ENCODE results near the gene NPAS3. TPM values are rescaled to one million over a fixed set of nuclear protein-coding genes. Genes with fewer than 3 reads are reported as not detected.

NPAS3 gene
- total RNA-seq, 1 experiment from 2014 or later: 0.36 TPM

- Histone ChIP-seq H3K79me2 (ENCODE audit: low read length) (no peaks in the 10 kb centered on the region), H3K9me2 (replicated peaks; ENCODE audit: low read length) (no peaks in the 10 kb centered on the region), H3F3A (ENCODE audit: low read length, unreplicated experiment) (no peaks in the 10 kb centered on the region), H3K36me3 (ENCODE audit: low read depth, low read length) (no peaks in the 10 kb centered on the region), H4K20me1 (ENCODE audit: low read length) (no peaks in the 10 kb centered on the region), H3K27me3 (ENCODE audit: low read length) (no peaks in the 10 kb centered on the region), H3K27ac (ENCODE audit: low read length) (no peak overlapping the region), H2AFZ (ENCODE audit: low read length) (no peak overlapping the region), H3K4me1 (ENCODE audit: insufficient read depth, low read length) (peaks cover 12% of the 10 kb centered on the region), H3K4me3 (ENCODE audit: low read length) (no peak overlapping the region), H3K9me3 (ENCODE audit: low read length) (no peaks in the 10 kb centered on the region), H3K9ac (ENCODE audit: low read length) (no peak overlapping the region), H3K4me2 (ENCODE audit: low read length) (no peak overlapping the region)
- DNase-seq (no peak), ATAC-seq (no peak)
- ChIA-PET POLR2A (ENCODE audit: unreplicated experiment) (no interaction called here), CTCF (no interaction called here)
- intact Hi-C loops (cut with micrococcal nuclease): loop anchor here (2.0 to 10.0 kb wide), 4 partner anchors 249 to 721 kb away; partner anchors contain the start of gene NPAS3
- BruUV-seq (replicated peaks): no TSS peak
- TF ChIP-seq CTCF (conservative IDR thresholded peaks at IDR 0.05; ENCODE audit: low read depth, low read length): no peak
Measured at GRCh38 chr14:33433396-33433795, 494.7 kb downstream of the NPAS3 start.

GRCh38 chr14:33435911-33436689 is 497.4 kb downstream of the NPAS3 start:
- Histone ChIP-seq H3K9me3 (ENCODE audit: low read length) (no peaks in the 10 kb centered on the region), H3K9me2 (replicated peaks; ENCODE audit: low read length) (no peaks in the 10 kb centered on the region), H3K4me3 (ENCODE audit: low read length) (no peak overlapping the region), H3F3A (ENCODE audit: low read length, unreplicated experiment) (no peaks in the 10 kb centered on the region), H3K79me2 (ENCODE audit: low read length) (no peaks in the 10 kb centered on the region), H3K36me3 (ENCODE audit: low read depth, low read length) (no peaks in the 10 kb centered on the region), H3K4me1 (ENCODE audit: insufficient read depth, low read length) (peaks cover 12% of the 10 kb centered on the region), H4K20me1 (ENCODE audit: low read length) (no peaks in the 10 kb centered on the region), H2AFZ (ENCODE audit: low read length) (no peak overlapping the region), H3K27me3 (ENCODE audit: low read length) (no peaks in the 10 kb centered on the region), H3K4me2 (ENCODE audit: low read length) (peak overlapping the region; percentile 62), H3K9ac (ENCODE audit: low read length) (no peak overlapping the region), H3K27ac (ENCODE audit: low read length) (peak overlapping the region; percentile 31)
- DNase-seq (peak; percentile 94), ATAC-seq (peak; percentile 89)
- intact Hi-C loops (cut with micrococcal nuclease): loop anchor here (5.0 to 10.0 kb wide), 3 partner anchors 241 to 501 kb away; partner anchors contain the start of gene NPAS3
- CTCF ChIA-PET: no interaction called here
- TF ChIP-seq EZH2 (IDR thresholded peaks at IDR 0.05; ENCODE audit: low read length, unreplicated experiment): no peak
- no peak for TF ChIP-seq CTCF (conservative IDR thresholded peaks at IDR 0.05; ENCODE audit: low read depth, low read length)
- TF ChIP-seq EZH2phosphoT487 (IDR thresholded peaks at IDR 0.05; ENCODE audit: borderline replicate concordance, low read length): no peak
- POLR2A ChIA-PET (ENCODE audit: unreplicated experiment): no interaction called here
- no TSS peak for BruUV-seq (replicated peaks)

GRCh38 chr14:33441633-33442032 is 503.0 kb downstream of the NPAS3 start:
- H3K79me2 ChIP-seq (ENCODE audit: low read length): no peaks in the 10 kb centered on the region
- no peak overlapping the region for H3K27ac ChIP-seq (ENCODE audit: low read length)
- H3K4me2 ChIP-seq (ENCODE audit: low read length): no peak overlapping the region
- no peaks in the 10 kb centered on the region for H3K9me3 ChIP-seq (ENCODE audit: low read length)
- H3K9me2 ChIP-seq (replicated peaks; ENCODE audit: low read length): no peaks in the 10 kb centered on the region
- no peaks in the 10 kb centered on the region for H3K4me1 ChIP-seq (ENCODE audit: insufficient read depth, low read length)
- ChIA-PET CTCF (no interaction called here), POLR2A (ENCODE audit: unreplicated experiment) (no interaction called here)
- H3K27me3 ChIP-seq (ENCODE audit: low read length): no peaks in the 10 kb centered on the region
- no peak overlapping the region for H2AFZ ChIP-seq (ENCODE audit: low read length)
- H3F3A ChIP-seq (ENCODE audit: low read length, unreplicated experiment): no peaks in the 10 kb centered on the region
- BruUV-seq (replicated peaks): no TSS peak
- no peaks in the 10 kb centered on the region for H4K20me1 ChIP-seq (ENCODE audit: low read length)
- intact Hi-C loops (cut with micrococcal nuclease): no loop called here
- H3K4me3 ChIP-seq (ENCODE audit: low read length): no peak overlapping the region
- no peak for TF ChIP-seq EZH2phosphoT487 (IDR thresholded peaks at IDR 0.05; ENCODE audit: borderline replicate concordance, low read length)
- no peak for TF ChIP-seq EZH2 (IDR thresholded peaks at IDR 0.05; ENCODE audit: low read length, unreplicated experiment)
- TF ChIP-seq CTCF (conservative IDR thresholded peaks at IDR 0.05; ENCODE audit: low read depth, low read length): no peak
- no peak overlapping the region for H3K9ac ChIP-seq (ENCODE audit: low read length)
- ATAC-seq (no peak), DNase-seq (no peak)
- no peaks in the 10 kb centered on the region for H3K36me3 ChIP-seq (ENCODE audit: low read depth, low read length)

All from PC-3 (cell line).